GM19452 (cell line): ENCODE results near the gene CPPED1.
A peak's percentile ranks its signal among the peaks of the same experiment; 100 is the strongest.
"Not testable (repeated sequence)": the region's sequence is repeated elsewhere in the genome, so short reads cannot be mapped to it uniquely, and the experiment has no call there.

Experiments
- ATAC-seq: cut with Tn5 transposase; IDR thresholded peaks from one replicate; pipeline ENCODE4 v1.9.1; 2021; ENCODE audit not compliant: unreplicated experiment

The CPPED1 gene, protein sequence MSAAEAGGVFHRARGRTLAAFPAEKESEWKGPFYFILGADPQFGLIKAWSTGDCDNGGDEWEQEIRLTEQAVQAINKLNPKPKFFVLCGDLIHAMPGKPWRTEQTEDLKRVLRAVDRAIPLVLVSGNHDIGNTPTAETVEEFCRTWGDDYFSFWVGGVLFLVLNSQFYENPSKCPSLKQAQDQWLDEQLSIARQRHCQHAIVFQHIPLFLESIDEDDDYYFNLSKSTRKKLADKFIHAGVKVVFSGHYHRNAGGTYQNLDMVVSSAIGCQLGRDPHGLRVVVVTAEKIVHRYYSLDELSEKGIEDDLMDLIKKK

DNA sequence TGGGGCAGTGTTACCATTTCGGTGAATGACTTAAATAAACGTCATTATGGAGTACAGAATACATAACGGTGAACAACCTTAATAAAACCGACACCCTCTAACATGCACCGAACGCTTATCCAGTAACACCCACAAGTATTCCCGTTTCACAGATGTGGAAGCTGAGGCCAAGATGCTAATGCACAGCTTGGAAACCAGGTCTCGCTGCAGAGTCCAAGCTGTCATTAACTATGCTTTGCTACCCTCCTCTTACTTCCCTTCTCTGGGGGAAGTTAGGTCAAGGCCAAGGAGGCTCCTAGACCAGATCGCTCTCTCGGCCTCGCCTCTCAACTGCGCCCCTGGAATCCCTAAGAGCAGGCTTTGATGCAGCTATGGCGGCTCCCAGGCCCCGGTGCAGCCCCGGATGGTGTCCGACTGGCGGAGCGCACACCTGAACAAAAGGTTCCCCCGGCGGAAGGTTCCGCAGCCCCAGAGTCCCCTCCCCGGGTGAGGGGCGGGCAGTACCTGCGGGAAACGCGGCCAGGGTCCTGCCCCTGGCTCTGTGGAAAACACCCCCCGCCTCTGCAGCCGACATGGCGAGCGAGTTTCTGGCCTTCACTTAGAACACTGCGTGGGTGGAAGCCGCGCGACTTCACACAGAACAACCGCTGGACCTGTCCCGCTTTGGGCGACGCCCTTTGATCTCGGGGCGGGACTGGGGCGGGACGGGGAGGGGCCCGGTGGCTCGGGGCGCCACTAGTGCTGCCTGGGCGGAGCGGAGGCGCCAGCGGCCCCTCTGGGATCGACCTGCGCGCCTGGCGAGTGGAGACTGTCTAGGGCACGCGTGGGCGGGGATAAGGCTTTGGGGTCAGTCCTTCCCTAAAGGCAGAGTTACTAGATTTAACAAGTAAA, at the start of gene CPPED1:
TSS of gene CPPED1 (minus strand) at position 685 of the 891 bp plus-strand sequence. CDS start at position 574, 111 bp downstream.
- ATAC-seq: peak; percentile 89

GRCh38 chr16:12850186-12850585, 46.5 kb upstream of the CPPED1 start:
- no peak for ATAC-seq

DNA sequence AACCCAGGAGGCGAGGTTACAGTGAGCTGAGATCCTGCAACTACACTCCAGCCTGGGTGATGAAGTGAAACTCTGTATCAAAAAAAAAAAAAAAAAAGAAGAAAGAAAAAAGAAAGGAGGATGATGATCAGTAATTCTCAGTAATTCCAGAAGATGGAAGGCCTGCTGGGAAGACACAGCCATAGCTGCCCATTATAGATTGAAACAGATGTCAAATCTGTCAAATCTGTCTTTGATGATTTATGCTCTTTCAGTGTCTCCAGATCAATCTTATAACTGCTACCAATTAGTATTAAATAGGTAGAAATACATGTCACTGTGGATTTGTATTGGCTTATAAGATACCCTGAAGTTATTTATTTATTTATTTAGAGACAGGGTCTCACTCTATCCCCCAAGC, 42.9 kb upstream of the CPPED1 start:
- ATAC-seq: no peak

- ATAC-seq: no peak
Observed at GRCh38 chr16:12845282-12845681, 41.6 kb upstream of the CPPED1 start.

DNA sequence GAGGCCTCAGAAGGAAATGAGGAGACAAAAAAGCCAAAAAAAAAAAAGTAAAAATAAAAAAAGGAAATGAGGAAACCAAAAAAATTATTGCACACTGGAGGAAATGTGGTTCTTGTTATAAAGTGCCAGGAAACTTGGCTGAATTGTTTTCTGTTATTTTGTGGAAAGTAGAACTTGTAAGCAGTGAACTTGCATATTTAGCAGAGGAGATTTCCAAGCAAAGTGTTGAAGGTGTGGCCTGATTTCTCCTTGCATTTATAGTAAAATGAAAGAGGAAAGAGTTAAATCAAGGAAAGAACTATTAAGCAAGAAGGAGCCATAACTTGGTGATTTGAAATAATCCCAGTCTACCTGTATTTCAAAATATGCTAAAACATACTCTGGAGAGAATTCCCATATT, 34.1 kb upstream of the CPPED1 start:
- ATAC-seq: no peak

- no peak for ATAC-seq
Observed at GRCh38 chr16:12837291-12837690, 33.6 kb upstream of the CPPED1 start.

DNA sequence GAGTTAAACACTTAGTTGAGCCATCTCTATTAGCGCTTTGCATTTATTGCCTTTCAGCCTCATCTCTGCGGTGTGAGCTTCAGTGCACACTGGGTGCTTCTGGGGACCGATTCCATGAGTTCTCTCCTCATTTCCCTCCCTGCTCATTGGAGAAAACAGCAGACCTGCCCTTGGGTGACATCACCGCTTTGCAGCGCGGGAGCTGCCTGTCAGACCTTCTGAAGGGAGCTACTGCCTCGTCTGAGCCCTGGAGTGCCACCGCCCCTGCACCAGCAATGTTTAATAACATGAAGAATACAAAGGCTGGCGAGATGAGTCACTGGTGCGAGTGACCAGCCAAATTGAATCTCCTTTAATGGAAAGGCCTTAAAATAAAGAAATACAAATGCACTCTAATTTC, 30.2 kb upstream of the CPPED1 start:
- no peak for ATAC-seq

GRCh38 chr16:12829096-12829888, 25.6 kb upstream of the CPPED1 start:
- ATAC-seq: no peak

DNA sequence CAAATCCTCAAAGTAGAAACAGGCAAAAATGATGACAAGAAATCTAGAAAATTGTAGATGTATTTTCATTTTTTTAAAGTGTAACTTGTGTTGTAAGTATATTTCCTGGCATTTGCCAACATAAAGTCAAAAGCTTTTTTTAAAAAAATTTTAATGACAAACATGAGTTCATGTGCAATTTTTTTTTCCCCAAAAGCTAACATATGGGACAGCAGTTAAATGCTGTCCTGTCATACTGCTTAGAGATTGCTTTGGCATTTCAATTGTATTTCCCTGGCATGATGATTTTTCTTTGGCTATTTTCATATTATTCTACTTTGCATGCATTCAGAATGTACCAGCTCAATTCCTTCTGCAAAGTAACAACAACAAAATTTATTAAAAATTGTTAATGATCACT, 24.5 kb upstream of the CPPED1 start:
- no peak for ATAC-seq

- no peak for ATAC-seq
Observed at GRCh38 chr16:12826559-12826958, 22.9 kb upstream of the CPPED1 start.

- no peak for ATAC-seq
Observed at GRCh38 chr16:12819126-12820117, 15.7 kb upstream of the CPPED1 start.

- no peak for ATAC-seq
Observed at GRCh38 chr16:12818326-12818725, 14.6 kb upstream of the CPPED1 start.

GRCh38 chr16:12816791-12817214, 13.1 kb upstream of the CPPED1 start:
- not testable (repeated sequence) for ATAC-seq

GRCh38 chr16:12815361-12815760, 11.7 kb upstream of the CPPED1 start:
- ATAC-seq: no peak

DNA sequence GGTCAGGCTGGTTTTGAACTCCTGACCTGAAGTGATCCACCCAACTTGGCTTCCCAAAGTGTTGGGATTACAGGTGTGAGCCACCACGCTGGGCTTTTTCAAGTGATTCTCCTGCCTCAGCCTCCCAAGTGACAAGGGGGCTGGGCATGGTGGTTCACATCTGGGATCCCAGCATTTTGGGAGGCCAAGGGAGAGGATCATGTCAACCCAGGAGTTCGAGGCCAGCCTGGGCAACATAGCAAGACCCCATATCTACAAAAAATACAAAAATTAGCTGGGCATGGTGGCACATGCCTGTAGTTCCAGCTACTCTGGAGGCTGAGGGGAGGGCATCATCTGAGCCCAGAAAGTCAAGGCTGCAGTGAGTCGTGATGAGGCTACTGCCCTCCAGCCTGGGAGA, 10.0 kb upstream of the CPPED1 start:
- not testable (repeated sequence) for ATAC-seq

DNA sequence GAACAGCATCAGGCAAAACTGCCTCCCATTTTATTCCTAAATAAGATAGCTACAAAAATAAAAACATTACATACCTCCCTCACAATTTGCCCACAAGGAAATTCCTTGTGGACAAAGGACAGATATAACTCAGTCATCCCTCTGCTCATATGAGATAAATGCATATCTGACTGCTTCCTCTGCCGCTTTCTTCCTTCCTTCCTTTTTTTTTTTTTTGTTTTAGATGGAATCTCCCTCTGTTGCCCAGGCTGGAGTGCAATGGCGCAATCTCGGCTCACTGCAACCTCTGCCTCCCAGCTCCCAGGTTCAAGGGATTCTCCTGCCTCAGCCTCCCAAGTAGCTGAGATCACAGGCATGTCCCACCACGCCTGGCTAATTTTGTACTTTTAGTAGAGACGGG, 9.6 kb upstream of the CPPED1 start:
- not testable (repeated sequence) for ATAC-seq

GRCh38 chr16:12811441-12812383, 8.0 kb upstream of the CPPED1 start:
- no peak for ATAC-seq

DNA sequence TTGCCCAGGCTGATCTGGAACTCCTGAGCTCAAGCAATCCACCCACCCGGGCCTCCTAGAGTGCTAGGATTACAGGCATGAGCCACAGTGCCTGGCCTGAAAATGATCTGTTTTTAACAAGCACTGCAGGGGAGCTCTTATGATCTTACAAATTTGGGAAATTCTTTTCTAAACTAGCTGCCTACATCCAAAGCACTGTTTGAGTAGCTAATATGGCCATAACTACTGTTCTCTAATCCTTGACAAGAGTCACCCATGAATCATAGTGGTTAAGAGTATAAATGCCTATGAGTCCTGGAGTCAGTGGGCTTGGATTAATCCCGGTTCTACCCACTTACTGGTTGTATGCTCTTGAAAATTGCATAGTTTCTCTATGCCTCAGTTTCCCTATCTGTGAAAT, 1.4 kb upstream of the CPPED1 start:
- no peak for ATAC-seq

DNA sequence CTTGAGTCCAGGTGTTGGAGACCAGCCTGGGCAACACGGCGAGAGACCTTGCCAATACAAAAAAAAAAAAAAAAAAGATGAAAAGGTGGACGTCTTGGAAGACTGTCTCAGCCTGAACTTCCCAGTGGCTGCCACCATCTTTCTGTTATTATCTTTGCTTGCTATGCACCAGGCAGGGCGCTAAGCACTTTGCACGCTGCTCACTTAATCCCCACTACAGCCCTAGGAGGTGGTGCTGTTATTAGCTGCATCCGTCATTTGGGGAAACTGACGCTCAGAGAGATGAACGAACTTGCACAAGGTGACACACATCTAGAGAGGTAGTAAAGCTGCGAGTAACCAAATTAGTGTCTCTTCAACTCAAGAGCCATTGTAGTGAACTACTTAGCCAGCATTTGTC, 708 bp upstream of the CPPED1 start:
- no peak for ATAC-seq
